ENCODE data around the gene ZNF423. TPM values are rescaled to one million over a fixed set of nuclear protein-coding genes. Genes with fewer than 3 reads are reported as not detected.

ZNF423 gene
- total RNA-seq, 3 donors from 2014 or later: 0.03 TPM; not detected in 2

GRCh38 chr16:49620869-49621240, 235.1 kb downstream of the ZNF423 start:
- Mint-ChIP-seq H3K27me3 (ENCODE audit: low read depth) (no peaks in the 10 kb centered on the region), H3K4me3 (no peak overlapping the region), H3K4me1 (ENCODE audit: low read depth) (no peaks in the 10 kb centered on the region), H3K9me3 (no peaks in the 10 kb centered on the region), H3K36me3 (ENCODE audit: insufficient read depth) (no peaks in the 10 kb centered on the region)
- no peak for DNase-seq
- no peak for ATAC-seq

- Mint-ChIP-seq H3K4me3 (no peak overlapping the region), H3K4me1 (ENCODE audit: low read depth) (no peaks in the 10 kb centered on the region), H3K36me3 (ENCODE audit: insufficient read depth) (no peaks in the 10 kb centered on the region), H3K9me3 (no peaks in the 10 kb centered on the region), H3K27me3 (ENCODE audit: low read depth) (no peaks in the 10 kb centered on the region)
- ATAC-seq: no peak
- no peak for DNase-seq
These were observed 235.6 kb downstream of the ZNF423 start for GRCh38 chr16:49620158-49620868.

GRCh38 chr16:49619811-49620157, 236.1 kb downstream of the ZNF423 start:
- H3K36me3 Mint-ChIP-seq (ENCODE audit: insufficient read depth): no peaks in the 10 kb centered on the region
- H3K9me3 Mint-ChIP-seq: no peaks in the 10 kb centered on the region
- no peak overlapping the region for H3K4me3 Mint-ChIP-seq

GRCh38 chr16:49618955-49619354, 237.0 kb downstream of the ZNF423 start:
- DNase-seq: no peak

More at GRCh38 chr16:49619811-49620157, 236.1 kb downstream of the ZNF423 start:
- Mint-ChIP-seq H3K27me3 (ENCODE audit: low read depth) (no peaks in the 10 kb centered on the region), H3K4me1 (ENCODE audit: low read depth) (no peaks in the 10 kb centered on the region)
- DNase-seq (no peak), ATAC-seq (no peak)

GRCh38 chr16:49617710-49618330, 238.1 kb downstream of the ZNF423 start:
- ATAC-seq (no peak), DNase-seq (no peak)
- Mint-ChIP-seq H3K36me3 (ENCODE audit: insufficient read depth) (no peaks in the 10 kb centered on the region), H3K27me3 (ENCODE audit: low read depth) (no peaks in the 10 kb centered on the region), H3K4me1 (ENCODE audit: low read depth) (no peaks in the 10 kb centered on the region), H3K9me3 (no peaks in the 10 kb centered on the region), H3K4me3 (no peak overlapping the region)

More at GRCh38 chr16:49618955-49619354, 237.0 kb downstream of the ZNF423 start:
- ATAC-seq: no peak
- Mint-ChIP-seq H3K9me3 (no peaks in the 10 kb centered on the region), H3K36me3 (ENCODE audit: insufficient read depth) (no peaks in the 10 kb centered on the region), H3K4me1 (ENCODE audit: low read depth) (no peaks in the 10 kb centered on the region), H3K4me3 (no peak overlapping the region), H3K27me3 (ENCODE audit: low read depth) (no peaks in the 10 kb centered on the region)

GRCh38 chr16:49617016-49617629, 238.8 kb downstream of the ZNF423 start:
- ATAC-seq: no peak
- H3K4me1 Mint-ChIP-seq (ENCODE audit: low read depth): no peaks in the 10 kb centered on the region

GRCh38 chr16:49615576-49615975, 240.3 kb downstream of the ZNF423 start:
- ATAC-seq: no peak
- no peaks in the 10 kb centered on the region for H3K4me1 Mint-ChIP-seq (ENCODE audit: low read depth)
- H3K9me3 Mint-ChIP-seq: no peaks in the 10 kb centered on the region
- DNase-seq: no peak
- H3K4me3 Mint-ChIP-seq: no peak overlapping the region
- H3K27me3 Mint-ChIP-seq (ENCODE audit: low read depth): no peaks in the 10 kb centered on the region
- H3K36me3 Mint-ChIP-seq (ENCODE audit: insufficient read depth): no peaks in the 10 kb centered on the region

More at GRCh38 chr16:49617016-49617629, 238.8 kb downstream of the ZNF423 start:
- DNase-seq: no peak
- Mint-ChIP-seq H3K27me3 (ENCODE audit: low read depth) (no peaks in the 10 kb centered on the region), H3K36me3 (ENCODE audit: insufficient read depth) (no peaks in the 10 kb centered on the region), H3K4me3 (no peak overlapping the region), H3K9me3 (no peaks in the 10 kb centered on the region)

GRCh38 chr16:49610983-49611382, 244.9 kb downstream of the ZNF423 start:
- no peak overlapping the region for H3K4me3 Mint-ChIP-seq
- no peaks in the 10 kb centered on the region for H3K36me3 Mint-ChIP-seq (ENCODE audit: insufficient read depth)
- ATAC-seq (no peak), DNase-seq (no peak)
- no peaks in the 10 kb centered on the region for H3K9me3 Mint-ChIP-seq
- H3K4me1 Mint-ChIP-seq (ENCODE audit: low read depth): no peaks in the 10 kb centered on the region
- H3K27me3 Mint-ChIP-seq (ENCODE audit: low read depth): peaks cover 19% of the 10 kb centered on the region

GRCh38 chr16:49608779-49609178, 247.1 kb downstream of the ZNF423 start:
- DNase-seq: no peak
- peaks cover 29% of the 10 kb centered on the region for H3K27me3 Mint-ChIP-seq (ENCODE audit: low read depth)

GRCh38 chr16:49608098-49608497, 247.8 kb downstream of the ZNF423 start:
- no peaks in the 10 kb centered on the region for H3K9me3 Mint-ChIP-seq
- no peak overlapping the region for H3K4me3 Mint-ChIP-seq
- H3K36me3 Mint-ChIP-seq (ENCODE audit: insufficient read depth): no peaks in the 10 kb centered on the region
- no peaks in the 10 kb centered on the region for H3K4me1 Mint-ChIP-seq (ENCODE audit: low read depth)
- H3K27me3 Mint-ChIP-seq (ENCODE audit: low read depth): peaks cover 29% of the 10 kb centered on the region
- ATAC-seq: no peak
- DNase-seq: no peak

More at GRCh38 chr16:49608779-49609178, 247.1 kb downstream of the ZNF423 start:
- Mint-ChIP-seq H3K36me3 (ENCODE audit: insufficient read depth) (no peaks in the 10 kb centered on the region), H3K9me3 (no peaks in the 10 kb centered on the region), H3K4me1 (ENCODE audit: low read depth) (no peaks in the 10 kb centered on the region), H3K4me3 (no peak overlapping the region)
- ATAC-seq: no peak

GRCh38 chr16:49605536-49606254, 250.2 kb downstream of the ZNF423 start:
- H3K36me3 Mint-ChIP-seq (ENCODE audit: insufficient read depth): no peaks in the 10 kb centered on the region
- ATAC-seq (no peak), DNase-seq (no peak)
- H3K4me1 Mint-ChIP-seq (ENCODE audit: low read depth): no peaks in the 10 kb centered on the region
- no peaks in the 10 kb centered on the region for H3K9me3 Mint-ChIP-seq
- H3K27me3 Mint-ChIP-seq (ENCODE audit: low read depth): peaks cover 29% of the 10 kb centered on the region
- H3K4me3 Mint-ChIP-seq: no peak overlapping the region

GRCh38 chr16:49604602-49605001, 251.3 kb downstream of the ZNF423 start:
- ATAC-seq: no peak
- Mint-ChIP-seq H3K4me1 (ENCODE audit: low read depth) (no peaks in the 10 kb centered on the region), H3K27me3 (ENCODE audit: low read depth) (peaks cover 29% of the 10 kb centered on the region), H3K36me3 (ENCODE audit: insufficient read depth) (no peaks in the 10 kb centered on the region), H3K4me3 (no peak overlapping the region), H3K9me3 (no peaks in the 10 kb centered on the region)
- no peak for DNase-seq

- Mint-ChIP-seq H3K4me3 (no peak overlapping the region), H3K27me3 (ENCODE audit: low read depth) (peaks cover 25% of the 10 kb centered on the region), H3K4me1 (ENCODE audit: low read depth) (no peaks in the 10 kb centered on the region), H3K9me3 (no peaks in the 10 kb centered on the region), H3K36me3 (ENCODE audit: insufficient read depth) (no peaks in the 10 kb centered on the region)
- DNase-seq: no peak
- no peak for ATAC-seq
These were observed 252.0 kb downstream of the ZNF423 start for GRCh38 chr16:49603956-49604355.

GRCh38 chr16:49602976-49603310, 253.0 kb downstream of the ZNF423 start:
- H3K4me1 Mint-ChIP-seq (ENCODE audit: low read depth): no peaks in the 10 kb centered on the region
- H3K27me3 Mint-ChIP-seq (ENCODE audit: low read depth): peaks cover 20% of the 10 kb centered on the region
- H3K9me3 Mint-ChIP-seq: no peaks in the 10 kb centered on the region
- H3K4me3 Mint-ChIP-seq: no peak overlapping the region
- H3K36me3 Mint-ChIP-seq (ENCODE audit: insufficient read depth): no peaks in the 10 kb centered on the region
- ATAC-seq (no peak), DNase-seq (no peak)
